Heart left ventricle (tissue), 16 donors: ENCODE measurements around the gene MT1A. TPM values are rescaled to one million over a fixed set of nuclear protein-coding genes. Genes with fewer than 3 reads are reported as not detected.
"Not testable (repeated sequence)": the region's sequence is repeated elsewhere in the genome, so short reads cannot be mapped to it uniquely, and the experiment has no call there.

Source experiments
- ATAC-seq, 4 donors: fragments of 200-7000 bp; cut with Tn5 transposase; one replicate each; pipeline ENCODE4 v1.9.1; 2020 to 2022; ENCODE audit warnings: moderate library complexity in 4 of 4, mild to moderate bottlenecking in 3 of 4, moderate number of reproducible peaks in 1 of 4
- DNase-seq, 5 donors: peaks; one replicate each; pipeline ENCODE4 v3.0.0-alpha.2; 2020
- H3K27ac ChIP-seq, 12 donors: fragments of 200-600 bp; sonication (generic) in 4 of 12; one replicate each; pipeline versions ENCODE4 v1.5.0 to v1.8.0; 2016 to 2022; ENCODE audit warnings: mild to moderate bottlenecking in 2 of 12
- H3K27me3 ChIP-seq, 9 donors: fragments of 200-600 bp; sonication (generic) in 2 of 9; one replicate each; pipeline versions ENCODE4 v1.5.1 to v1.8.0; 2016 to 2022; ENCODE audit warnings: mild to moderate bottlenecking in 3 of 9
- H3K36me3 ChIP-seq, 9 donors: fragments of 200-600 bp; sonication (generic) in 2 of 9; one replicate each; pipeline versions ENCODE4 v1.5.0 to v1.8.0; 2018 to 2022; ENCODE audit warnings: mild to moderate bottlenecking in 2 of 9
- H3K4me1 ChIP-seq, 12 donors: fragments of 200-600 bp; sonication (generic) in 4 of 12; one replicate each; pipeline versions ENCODE4 v1.5.0 to v1.8.0; 2016 to 2022; ENCODE audit warnings: mild to moderate bottlenecking in 3 of 12
- H3K4me3 ChIP-seq, 12 donors: fragments of 200-600 bp; sonication (generic) in 4 of 12; one replicate each; pipeline versions ENCODE4 v1.5.0 to v1.8.0; 2017 to 2022; ENCODE audit warnings: mild to moderate bottlenecking in 9 of 12, moderate library complexity in 4 of 12
- H3K9me3 ChIP-seq, 12 donors: fragments of 200-600 bp; sonication (generic) in 4 of 12; one replicate each; pipeline versions ENCODE4 v1.5.0 to v1.8.0; 2016 to 2022; ENCODE audit warnings: mild to moderate bottlenecking in 1 of 12
- POLR2A ChIP-seq, 2 donors: fragments of 450-650 bp; IDR thresholded peaks; one replicate each; pipeline ENCODE4 v1.6.1; 2017; ENCODE audit warnings: antibody characterized with exemption in 2 of 2, mild to moderate bottlenecking in 2 of 2, moderate library complexity in 2 of 2
- WGBS, 4 donors: extraction: QIAGEN DNeasy Blood & Tissue Kit in 2 of 4; methylation state at CpG; one replicate each; pipeline versions ENCODE4 v1.1.5 to v1.1.7; 2013 to 2018; 5-methylcytosine and 5-hydroxymethylcytosine counted together
- intact Hi-C, 10 donors: fragments of 100-400 bp; cut with DNase I; formaldehyde crosslinking; loops; one replicate each; pipeline versions ENCODE4 v1.11.1 to v1.14.2; 2022
- polyA plus RNA-seq, 2 donors: library from polyadenylated mRNA; stranded (reverse); fragments of 200-250 nt; gene quantifications; one replicate each; pipeline ENCODE4 v1.2.3, GENCODE V29; 2013
- total RNA-seq, 9 donors: library from RNA; depleted of rRNA in 2 of 9; stranded (reverse); fragments of >200 nt in 2 of 9; fragmentation: NEBNext Ultra II Directional in 3 of 9; extraction: Animal tissue kit (Norgen Biotek cat#: 25700) in 3 of 9; gene quantifications; one replicate each; pipeline versions ENCODE4 v1.1.0 to v1.2.4, GENCODE V29; 2016 to 2023
- TF ChIP-seq, protein P1 (sequence below), 12 donors: fragments of 200-600 bp; sonication (generic) in 4 of 12; IDR thresholded peaks; one replicate each; pipeline versions ENCODE4 v1.5.0 to v1.8.0; 2018 to 2022; ENCODE audit warnings: antibody characterized with exemption in 12 of 12, mild to moderate bottlenecking in 5 of 12
- donor health status: ischemic (EF 13 %, LVEDD 7.1; RV severe dilation, severe dysfunction).
- donor health status: healthy with polysubstance abuse.
- donor health status: DM: no; HTN: yes; CAD: no.
- donor health status: DM: no; HTN: no; CAD: no.
- donor health status: ischemic (EF 25% LVEDD 6.9; RV normal size, moderate dysfunction).
- donor health status: ischemic (EF 25% LVEDD 5.7; RV mildly dilated, moderate dysfunction).
- donor health status: healthy.
- donor health status: DM: yes; HTN: yes; CAD: no.
- donor health status: ischemic (EF 35%, LVEDD 5.7; RV mildly dilated, moderate dysfunction).
- donor health status: nonischemic (EF 11% LVEDD 7.7; RV severe dilation, severe dysfunction).
- donor health status: DM: yes; HTN: yes; CAD: no.
- donor health status: PGD.
- donor health status: ischemic (EF 29% LVEDD 5.4; RV normal size, mild dysfunction).
- donor health status: nonischemic (EF 23%, LVEDD 6.1; RV moderate dilation, normal function).

The MT1A gene
- total and polyA plus RNA-seq, 11 donors: 0.92 to 43.3 (median 4.0) TPM

DNA sequence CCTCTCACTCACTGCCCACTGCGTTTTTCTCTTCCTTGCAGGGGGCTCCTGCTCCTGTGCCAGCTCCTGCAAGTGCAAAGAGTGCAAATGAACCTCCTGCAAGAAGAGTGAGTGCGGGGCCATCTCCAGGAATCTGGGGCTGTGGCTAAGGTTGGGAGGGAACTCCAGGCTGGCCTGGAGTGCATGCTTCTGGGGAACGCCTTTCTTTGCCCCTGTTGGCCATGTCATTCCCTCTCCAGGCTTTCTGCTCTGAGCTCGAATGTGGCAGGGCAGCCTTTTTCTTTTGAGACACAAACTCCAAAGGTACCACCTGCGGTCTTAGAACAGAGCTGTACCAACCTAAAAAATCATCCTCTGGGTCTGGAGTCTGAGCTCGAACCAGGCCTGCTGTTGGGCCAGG is 20.3 kb upstream of the MT1A start:
- Histone ChIP-seq H3K4me3 (peak overlapping the region in 9 of 12 donors; percentile 38 to 63 (median 56)), H3K36me3 (no peaks in the 10 kb centered on the region), H3K27me3 (peaks cover 0 to 11% (median 0%) of the 10 kb centered on the region in 9 donors), H3K4me1 (peaks cover 0 to 35% (median 14%) of the 10 kb centered on the region in 12 donors), H3K27ac (peak overlapping the region in 6 of 12 donors; percentile 67 to 86 (median 75)), H3K9me3 (no peaks in the 10 kb centered on the region)
- TF ChIP-seq POLR2A (IDR thresholded peaks at IDR 0.05): no peak
- TF ChIP-seq, protein P1, sequence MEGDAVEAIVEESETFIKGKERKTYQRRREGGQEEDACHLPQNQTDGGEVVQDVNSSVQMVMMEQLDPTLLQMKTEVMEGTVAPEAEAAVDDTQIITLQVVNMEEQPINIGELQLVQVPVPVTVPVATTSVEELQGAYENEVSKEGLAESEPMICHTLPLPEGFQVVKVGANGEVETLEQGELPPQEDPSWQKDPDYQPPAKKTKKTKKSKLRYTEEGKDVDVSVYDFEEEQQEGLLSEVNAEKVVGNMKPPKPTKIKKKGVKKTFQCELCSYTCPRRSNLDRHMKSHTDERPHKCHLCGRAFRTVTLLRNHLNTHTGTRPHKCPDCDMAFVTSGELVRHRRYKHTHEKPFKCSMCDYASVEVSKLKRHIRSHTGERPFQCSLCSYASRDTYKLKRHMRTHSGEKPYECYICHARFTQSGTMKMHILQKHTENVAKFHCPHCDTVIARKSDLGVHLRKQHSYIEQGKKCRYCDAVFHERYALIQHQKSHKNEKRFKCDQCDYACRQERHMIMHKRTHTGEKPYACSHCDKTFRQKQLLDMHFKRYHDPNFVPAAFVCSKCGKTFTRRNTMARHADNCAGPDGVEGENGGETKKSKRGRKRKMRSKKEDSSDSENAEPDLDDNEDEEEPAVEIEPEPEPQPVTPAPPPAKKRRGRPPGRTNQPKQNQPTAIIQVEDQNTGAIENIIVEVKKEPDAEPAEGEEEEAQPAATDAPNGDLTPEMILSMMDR (IDR thresholded peaks at IDR 0.05): no peak
- intact Hi-C loops: no loop called here
- ATAC-seq (no peak), DNase-seq (peak in 1 of 5 donors; percentile 12)
- WGBS, 4 donors: 76 to 85% (median 80%) methylated on average over 6 of the region's 6 CpGs

DNA sequence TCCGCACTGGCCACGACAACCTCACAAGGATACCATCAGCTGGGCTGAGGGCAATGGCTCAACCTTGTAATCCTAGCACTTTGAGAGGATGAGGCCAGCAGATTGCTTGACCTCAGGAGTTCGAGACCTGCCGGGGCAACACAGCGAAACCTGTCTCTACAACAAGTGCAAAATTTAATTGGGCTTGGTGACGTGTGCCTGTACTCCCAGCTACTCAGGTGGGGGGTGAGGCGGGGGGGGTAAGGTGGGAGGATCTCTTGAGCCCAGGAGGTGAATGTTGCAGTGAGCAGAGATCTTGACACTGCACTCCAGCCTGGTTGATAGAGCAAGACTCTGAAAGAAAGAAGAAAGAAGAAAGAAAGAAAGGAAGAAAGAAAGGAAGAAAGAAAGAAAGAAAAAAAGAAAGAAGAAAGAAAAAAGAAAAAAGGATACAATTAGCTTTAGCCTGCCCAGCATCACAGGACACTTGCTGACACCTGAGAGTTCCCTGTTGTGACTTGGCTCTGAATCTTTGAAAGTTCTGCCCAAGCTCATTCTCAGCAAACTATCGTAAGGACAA is 18.0 kb upstream of the MT1A start:
- Histone ChIP-seq H3K36me3 (no peaks in the 10 kb centered on the region), H3K4me3 (no peak overlapping the region), H3K9me3 (no peaks in the 10 kb centered on the region), H3K27ac (no peak overlapping the region), H3K27me3 (peaks cover 0 to 11% (median 0%) of the 10 kb centered on the region in 9 donors), H3K4me1 (peaks cover 0 to 40% (median 17%) of the 10 kb centered on the region in 12 donors)
- 77 to 92% (median 89%) methylated on average over 7 to 8 of the region's 8 CpGs for WGBS, 4 donors
- TF ChIP-seq, protein P1 (IDR thresholded peaks at IDR 0.05): no peak
- TF ChIP-seq POLR2A (IDR thresholded peaks at IDR 0.05): no peak
- no peak for ATAC-seq
- no peak for DNase-seq
- intact Hi-C loops: no loop called here

DNA sequence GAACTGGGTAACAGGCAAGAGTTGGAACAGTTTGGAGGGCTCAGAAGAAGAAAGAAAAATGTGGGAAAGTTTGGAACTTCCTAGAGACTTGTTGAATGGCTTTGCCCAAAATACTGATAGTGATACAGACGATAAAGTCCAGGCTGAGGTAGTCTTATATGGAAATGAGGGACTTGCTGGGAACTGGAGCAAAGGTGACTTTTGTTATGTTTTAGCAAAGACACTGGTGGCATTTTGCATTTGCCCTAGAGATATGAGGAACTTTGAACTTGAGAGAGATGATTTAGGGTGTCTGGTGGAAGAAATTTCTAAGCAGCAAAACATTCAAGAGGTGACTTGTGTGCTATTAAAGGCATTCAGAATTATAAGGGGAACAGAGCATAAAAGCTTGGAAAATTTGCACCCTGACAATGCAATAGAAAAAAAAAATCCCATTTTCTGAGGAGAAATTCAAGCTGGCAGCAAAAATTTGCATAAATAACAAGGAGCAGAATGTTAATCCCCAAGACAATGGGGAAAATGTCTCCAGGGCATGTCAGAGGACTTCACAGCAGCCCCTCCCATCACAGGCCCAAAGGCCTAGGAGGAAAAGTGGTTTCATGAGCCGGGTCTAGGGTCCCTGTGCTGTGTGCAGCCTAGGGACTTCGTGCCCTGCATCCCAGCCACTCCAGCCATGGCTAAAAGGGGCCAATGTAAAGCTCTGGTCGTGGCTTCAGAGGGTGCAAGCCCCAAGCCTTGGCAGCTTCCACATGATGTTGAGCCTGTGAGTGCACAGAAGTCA is 16.6 kb upstream of the MT1A start:
- ATAC-seq, intact Hi-C loops, H3K9me3 ChIP-seq, DNase-seq, H3K4me3 ChIP-seq, H3K36me3 ChIP-seq: not testable (repeated sequence)
- WGBS, 4 donors: 68 to 83% (median 79%) methylated on average over 4 of the region's 4 CpGs
- Histone ChIP-seq H3K27me3 (peaks cover 0 to 11% (median 0%) of the 10 kb centered on the region in 9 donors), H3K4me1 (peaks cover 0 to 45% (median 20%) of the 10 kb centered on the region in 12 donors), H3K27ac (peak overlapping the region in 6 of 12 donors; percentile 3 to 38 (median 33))

DNA sequence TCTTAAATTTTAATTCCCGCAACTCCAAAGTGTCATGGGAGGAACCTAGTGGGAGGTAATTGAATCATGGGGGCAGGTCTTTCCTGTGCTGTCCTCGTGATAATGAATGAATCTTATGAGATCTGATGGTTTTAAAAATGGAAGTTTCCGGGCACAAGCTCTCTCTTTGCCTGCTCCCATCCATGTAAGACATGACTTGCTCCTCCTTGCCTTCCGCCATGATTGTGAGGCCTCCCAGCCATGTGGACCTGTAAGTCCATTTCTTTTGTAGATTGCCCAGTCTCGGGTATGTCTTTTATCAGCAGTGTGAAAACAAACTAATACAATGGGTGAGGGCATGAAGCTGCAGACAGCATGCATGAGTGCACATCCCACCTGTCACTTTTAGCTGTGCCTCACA is 15.3 kb upstream of the MT1A start:
- H3K4me1 ChIP-seq: peaks cover 0 to 40% (median 15%) of the 10 kb centered on the region in 12 donors
- 87 to 94% (median 91%) methylated on average over 5 of the region's 5 CpGs for WGBS, 4 donors
- ATAC-seq, H3K27ac ChIP-seq, intact Hi-C loops, H3K9me3 ChIP-seq, H3K4me3 ChIP-seq, DNase-seq, H3K36me3 ChIP-seq, H3K27me3 ChIP-seq: not testable (repeated sequence)

DNA sequence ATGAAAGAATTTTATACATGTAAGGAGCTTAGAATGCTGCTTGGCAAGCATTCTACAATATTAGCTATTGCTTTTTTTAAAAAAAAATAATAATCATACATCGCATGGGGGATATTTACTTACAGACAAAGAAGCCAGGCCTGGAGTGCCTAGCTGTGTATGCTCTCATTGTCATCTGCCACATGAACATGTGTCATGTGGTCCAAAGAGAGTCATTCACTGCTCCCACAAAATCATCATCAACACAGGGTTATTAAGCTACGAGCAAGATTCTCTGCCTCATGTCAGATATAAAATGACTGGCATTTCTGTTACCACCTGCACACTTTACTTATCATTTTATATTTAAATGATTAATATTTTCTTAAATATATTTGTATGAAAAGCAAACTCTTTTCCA is 14.8 kb upstream of the MT1A start:
- Histone ChIP-seq H3K36me3 (no peaks in the 10 kb centered on the region), H3K9me3 (no peaks in the 10 kb centered on the region), H3K4me3 (no peak overlapping the region), H3K4me1 (peaks cover 0 to 35% (median 14%) of the 10 kb centered on the region in 12 donors), H3K27ac (no peak overlapping the region), H3K27me3 (peaks cover 0 to under 1% (median 0%) of the 10 kb centered on the region in 9 donors)
- WGBS, 4 donors: 91 to 97% (median 94%) methylated on average over 2 of the region's 2 CpGs
- intact Hi-C loops: loop anchor here in 2 of 10 donors (2.0 kb wide), 1 partner anchor 15 kb away; the partner anchor contains the start of gene MT2A (in 2 of the 2)
- ATAC-seq: no peak
- no peak for DNase-seq
- no peak for TF ChIP-seq POLR2A (IDR thresholded peaks at IDR 0.05)
- TF ChIP-seq, protein P1 (IDR thresholded peaks at IDR 0.05): no peak
